Erythroblast (primary cell): ENCODE measurements around the gene IRAK2.

ENCODE experiments used
- GATA1 ChIP-seq: IDR thresholded peaks from 2 replicates; pipeline ENCODE4 v1.6.1; 2011; ENCODE audit warnings: low read depth, mild to moderate bottlenecking, control low read depth, low read length, moderate library complexity
- POLR2A ChIP-seq: IDR thresholded peaks from 2 replicates; pipeline ENCODE4 v1.6.1; 2011; ENCODE audit warnings: mild to moderate bottlenecking, low read length

DNA sequence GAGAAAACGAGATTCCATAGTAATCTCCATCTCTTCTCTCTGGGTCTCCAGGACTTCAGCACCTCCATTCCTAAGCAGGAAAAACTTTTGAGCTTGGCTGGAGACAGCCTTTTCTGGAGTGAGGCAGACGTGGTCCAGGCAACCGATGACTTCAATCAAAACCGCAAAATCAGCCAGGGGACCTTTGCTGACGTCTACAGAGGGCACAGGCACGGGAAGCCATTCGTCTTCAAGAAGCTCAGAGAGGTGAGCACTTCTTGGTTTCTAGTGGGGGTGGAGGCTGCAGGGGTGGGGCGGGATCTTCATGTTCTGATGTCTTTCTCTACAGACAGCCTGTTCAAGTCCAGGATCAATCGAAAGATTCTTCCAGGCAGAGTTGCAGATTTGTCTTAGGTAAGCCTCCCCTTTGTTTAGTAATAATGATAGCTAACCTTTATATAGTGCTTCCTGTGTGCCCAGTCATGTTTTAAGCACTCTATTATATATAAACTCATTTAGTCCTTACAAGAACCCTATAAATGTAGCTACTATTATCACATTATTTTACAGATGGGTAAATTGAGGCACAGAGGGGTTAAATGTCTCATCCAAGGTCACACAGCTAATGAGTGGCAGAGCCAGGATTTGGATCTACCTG, 48.6 kb downstream of the IRAK2 start:
- TF ChIP-seq POLR2A (no peak), GATA1 (no peak)
